NCI-H2171 treated with DMSO at 0.1 percent for 48 hours (cell line): ENCODE results near the gene DECR2.
"Not testable (repeated sequence)": the region's sequence is repeated elsewhere in the genome, so short reads cannot be mapped to it uniquely, and the experiment has no call there.

Source experiments
- DNase-seq: peaks from one replicate; lab custom pipeline; 2025; lab: John Stamatoyannopoulos, UW

DECR2 gene, protein sequence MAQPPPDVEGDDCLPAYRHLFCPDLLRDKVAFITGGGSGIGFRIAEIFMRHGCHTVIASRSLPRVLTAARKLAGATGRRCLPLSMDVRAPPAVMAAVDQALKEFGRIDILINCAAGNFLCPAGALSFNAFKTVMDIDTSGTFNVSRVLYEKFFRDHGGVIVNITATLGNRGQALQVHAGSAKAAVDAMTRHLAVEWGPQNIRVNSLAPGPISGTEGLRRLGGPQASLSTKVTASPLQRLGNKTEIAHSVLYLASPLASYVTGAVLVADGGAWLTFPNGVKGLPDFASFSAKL

DNA sequence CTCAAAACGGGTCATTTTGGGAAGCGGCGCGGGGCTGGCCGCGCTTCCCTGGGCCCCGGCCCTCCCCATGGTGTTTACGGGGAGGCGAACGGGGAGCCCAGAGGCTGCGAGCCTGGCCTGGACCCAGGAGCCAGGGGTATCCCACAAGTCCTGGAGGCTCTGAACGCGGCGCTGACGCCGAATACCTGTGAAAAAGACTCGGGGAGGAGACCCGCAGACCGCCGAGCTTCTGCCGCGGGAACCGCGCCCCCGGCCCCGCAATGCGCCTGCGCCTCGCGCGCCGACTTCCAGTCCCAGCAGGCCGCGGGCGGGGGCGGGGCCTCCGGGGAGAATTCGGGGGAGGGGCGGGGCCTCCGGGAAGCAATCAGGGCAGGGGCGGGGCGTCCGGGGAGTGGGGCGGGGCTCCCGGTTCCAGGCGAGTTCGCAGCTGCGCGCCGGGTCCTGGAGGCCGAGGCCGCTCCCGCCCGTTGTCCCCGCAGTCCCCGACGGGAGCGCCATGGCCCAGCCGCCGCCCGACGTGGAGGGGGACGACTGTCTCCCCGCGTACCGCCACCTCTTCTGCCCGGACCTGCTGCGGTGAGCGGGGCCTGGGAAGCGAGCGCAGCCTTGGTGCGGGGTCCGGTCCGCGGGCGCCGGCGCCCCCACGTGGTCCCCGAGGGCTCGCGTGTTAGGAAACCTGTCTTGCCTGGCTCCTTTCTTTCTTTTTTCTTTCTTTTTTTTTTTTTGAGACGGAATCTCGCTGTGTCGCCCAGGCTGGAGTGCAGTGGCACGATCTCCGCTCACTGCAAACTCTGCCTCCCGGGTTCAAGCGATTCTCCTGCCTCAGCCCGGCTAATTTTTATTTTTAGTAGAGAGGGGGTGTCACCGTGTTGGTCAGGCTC is at the start of gene DECR2:
Gene DECR2, plus strand, starts transcription at position 418 of the 881 bp plus-strand sequence. Its CDS starts 79 bp downstream, at position 497.
- DNase-seq, result peak; percentile 86

DNA sequence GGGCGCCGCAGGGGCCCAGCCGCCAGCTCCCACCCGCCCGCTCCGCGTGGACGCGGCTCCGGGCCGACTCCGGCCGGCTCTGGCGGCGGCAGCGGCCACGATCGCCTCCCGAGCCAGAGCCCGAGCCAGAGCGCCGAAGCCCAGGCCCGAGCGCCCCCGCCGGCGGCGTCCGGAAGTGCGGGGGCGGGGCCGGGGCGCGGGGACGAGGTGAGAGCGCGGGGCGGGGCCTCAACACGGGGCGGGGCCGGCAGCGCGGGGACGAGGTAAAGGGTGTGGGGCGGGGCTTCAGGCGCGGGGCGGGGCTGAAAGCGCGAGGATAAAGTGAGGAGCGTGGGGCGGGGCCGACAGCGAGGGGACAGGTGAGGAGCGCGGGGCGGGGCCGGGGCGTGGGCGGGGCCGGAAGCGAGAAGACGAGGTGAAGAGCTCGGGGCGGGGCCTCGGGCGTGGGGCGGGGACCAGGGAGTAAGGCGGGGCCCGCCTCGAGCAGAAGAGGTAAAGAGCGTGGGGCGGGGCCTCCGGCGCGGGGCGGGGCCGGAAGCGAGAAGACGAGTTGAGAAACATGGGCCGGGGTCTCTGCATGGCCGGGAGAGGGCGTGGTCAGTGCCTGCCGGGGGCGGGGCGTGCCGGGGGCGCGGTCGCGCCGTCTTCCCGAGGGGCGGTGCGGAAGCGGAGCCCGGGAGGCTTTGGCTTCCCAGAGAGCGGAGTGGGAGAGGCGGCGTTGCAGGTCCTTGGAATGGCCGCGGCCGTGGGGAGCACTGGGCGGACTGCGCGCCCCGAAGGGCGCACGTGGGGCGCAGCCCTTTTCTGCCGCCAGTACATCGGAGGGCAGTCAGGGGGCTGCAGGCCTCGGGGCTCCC is 48.9 kb upstream of the DECR2 start, which contains the start of gene AXIN1:
Gene AXIN1, minus strand, starts transcription at position 177 of the 857 bp plus-strand sequence. CDS start 5,698 bp downstream, outside the sequence.
- peak; percentile 98 for DNase-seq

DNA sequence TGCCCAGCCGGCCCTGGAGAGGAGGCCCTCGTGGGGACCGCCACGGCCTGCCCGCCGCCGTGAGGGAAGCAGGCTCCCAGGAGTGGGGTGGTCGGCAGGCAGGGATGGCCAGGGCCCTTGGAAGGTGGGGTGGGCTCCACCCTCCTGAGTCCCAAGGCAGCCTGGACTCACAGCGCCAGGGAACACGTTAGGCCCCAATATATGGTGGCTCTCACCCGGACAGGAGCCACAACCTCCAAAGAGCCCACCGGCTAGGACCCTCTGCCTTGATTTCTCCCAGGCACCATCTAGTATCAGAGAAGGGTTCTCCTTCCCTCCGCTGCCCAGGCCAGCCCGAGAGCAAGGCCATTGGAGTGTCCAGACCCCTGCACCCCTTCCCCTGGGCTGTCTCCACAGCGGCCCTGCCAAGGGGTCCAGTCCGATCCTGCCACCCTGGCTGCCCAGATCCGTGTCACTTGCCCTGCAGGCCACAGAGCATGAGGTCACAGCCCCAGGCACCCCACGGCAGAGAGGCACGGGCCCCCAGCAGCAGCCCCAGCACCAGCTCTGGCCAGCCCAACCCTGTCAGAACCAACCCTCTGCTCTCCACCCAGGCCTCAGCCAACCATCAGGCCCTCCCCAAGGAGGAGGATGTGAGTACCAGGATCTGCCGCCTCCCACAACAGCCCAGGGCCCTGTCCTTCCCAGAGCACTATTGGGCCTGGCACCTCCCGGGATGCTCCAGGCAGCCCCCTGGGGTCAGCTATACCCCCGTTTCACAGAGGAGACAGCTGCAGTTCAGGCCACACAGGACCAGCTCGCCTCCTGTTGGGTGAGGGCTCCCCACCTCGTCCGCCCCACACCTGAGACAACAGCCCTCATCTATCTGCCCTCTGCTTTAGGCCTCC is 48.0 kb upstream of the DECR2 start:
- DNase-seq, result no peak

DNA sequence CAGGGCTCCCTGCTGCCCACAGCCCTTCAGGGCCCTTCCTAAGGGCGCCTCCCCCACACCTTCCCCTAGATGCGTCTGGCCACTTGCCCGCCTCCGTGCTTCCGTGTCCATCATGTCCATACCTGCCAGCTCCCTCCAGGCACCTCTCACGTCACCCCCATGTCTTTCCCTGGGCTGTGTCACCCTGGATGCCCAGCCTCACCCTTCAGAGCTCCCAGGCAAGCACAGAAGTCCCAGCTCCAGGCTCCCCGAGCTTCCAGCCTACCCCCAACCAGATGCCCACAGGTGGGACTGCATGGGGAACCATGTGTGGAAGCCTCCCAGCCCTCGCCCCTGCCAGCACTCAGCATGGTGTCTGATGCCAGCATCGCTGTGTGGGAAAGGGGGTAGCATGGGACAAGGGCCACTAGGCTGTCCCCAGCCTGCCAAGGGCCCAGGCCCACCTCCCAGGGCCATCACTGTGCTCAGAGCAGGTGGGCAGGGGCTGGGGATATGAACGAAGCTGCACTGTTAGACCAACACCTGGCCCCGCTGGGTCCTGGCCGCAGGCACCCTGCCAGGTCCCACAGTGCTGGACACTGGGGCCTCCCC is 47.3 kb upstream of the DECR2 start:
- no peak for DNase-seq

DNA sequence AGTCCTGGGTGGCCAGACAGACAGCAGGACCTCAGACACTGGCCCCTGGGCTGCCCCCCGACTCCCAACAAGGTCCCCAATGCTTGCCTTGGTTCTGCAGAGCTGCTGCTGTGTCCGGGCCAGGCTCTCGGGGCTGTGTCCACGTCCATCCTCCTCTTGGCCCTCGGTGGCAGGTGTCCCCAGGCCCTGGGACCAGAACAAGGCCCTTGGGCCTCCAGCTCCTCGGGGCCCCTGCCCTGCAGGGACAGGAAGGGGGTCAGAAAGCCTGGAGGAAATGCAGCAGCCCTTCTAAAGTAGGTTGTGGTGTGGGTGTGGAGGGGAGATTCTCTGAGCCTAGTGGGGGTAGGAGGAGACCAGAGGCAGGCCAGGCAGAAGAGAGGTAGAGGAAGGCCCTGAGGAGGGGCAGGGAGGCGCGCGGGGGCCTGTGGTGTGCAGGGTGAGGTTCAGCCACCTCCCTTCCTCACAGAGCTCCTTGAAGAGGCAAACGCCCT is 46.7 kb upstream of the DECR2 start:
- DNase-seq, result no peak

DNA sequence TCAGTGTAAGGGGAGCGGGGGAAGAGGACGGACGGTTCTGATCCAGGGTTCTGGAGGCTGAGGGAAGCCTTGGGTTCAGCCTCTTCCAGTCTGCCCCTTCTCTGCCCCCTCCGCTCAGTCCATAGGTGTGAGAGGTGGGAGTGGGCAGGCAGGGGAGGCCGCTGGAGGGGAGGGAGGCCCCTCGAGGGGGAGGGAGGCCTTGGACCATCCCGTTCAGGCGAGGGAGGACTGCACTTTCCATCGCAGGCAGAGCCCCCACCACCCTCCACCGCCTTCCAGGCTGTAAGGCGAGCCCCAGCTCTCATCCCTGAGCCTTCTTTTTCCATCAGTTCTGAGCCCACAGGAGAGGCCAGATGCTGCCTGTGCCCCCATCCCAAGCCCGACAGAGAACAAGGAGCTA is 44.9 kb upstream of the DECR2 start:
- DNase-seq, result no peak

DNA sequence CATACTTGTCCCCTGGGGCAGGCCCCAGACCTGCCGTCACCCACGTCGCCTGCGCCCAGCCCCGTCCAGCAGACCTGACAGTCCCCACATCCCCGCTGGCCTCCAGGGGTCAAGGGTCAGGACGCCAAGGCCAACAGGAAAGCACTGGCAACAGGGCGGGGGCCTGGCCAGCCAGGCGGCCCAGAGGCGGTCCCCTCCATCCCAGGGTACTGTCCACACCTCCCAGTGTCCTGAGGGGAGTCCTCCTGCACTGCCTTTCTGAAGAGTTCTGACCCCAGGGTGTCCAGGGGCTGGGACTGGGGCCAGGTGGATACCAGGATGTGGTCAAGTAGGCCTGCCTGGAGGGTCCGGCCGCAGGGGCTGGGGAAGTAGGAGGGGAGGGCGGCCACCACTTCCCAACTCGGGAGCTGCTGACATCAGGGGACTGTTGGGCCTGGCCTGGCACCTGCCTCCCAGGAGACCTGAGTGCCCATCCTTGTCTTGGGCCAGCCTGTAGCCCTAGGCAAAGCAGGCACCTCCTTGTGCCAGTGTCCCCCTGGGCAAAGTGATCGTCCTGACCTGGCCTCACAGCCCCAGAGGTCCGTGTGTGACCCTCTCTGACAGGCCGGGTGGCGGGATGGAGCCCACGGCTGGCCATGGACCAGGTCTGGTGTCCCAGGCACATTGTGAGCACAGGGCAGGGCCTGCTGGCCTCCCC is 42.5 kb upstream of the DECR2 start:
- no peak for DNase-seq

DNA sequence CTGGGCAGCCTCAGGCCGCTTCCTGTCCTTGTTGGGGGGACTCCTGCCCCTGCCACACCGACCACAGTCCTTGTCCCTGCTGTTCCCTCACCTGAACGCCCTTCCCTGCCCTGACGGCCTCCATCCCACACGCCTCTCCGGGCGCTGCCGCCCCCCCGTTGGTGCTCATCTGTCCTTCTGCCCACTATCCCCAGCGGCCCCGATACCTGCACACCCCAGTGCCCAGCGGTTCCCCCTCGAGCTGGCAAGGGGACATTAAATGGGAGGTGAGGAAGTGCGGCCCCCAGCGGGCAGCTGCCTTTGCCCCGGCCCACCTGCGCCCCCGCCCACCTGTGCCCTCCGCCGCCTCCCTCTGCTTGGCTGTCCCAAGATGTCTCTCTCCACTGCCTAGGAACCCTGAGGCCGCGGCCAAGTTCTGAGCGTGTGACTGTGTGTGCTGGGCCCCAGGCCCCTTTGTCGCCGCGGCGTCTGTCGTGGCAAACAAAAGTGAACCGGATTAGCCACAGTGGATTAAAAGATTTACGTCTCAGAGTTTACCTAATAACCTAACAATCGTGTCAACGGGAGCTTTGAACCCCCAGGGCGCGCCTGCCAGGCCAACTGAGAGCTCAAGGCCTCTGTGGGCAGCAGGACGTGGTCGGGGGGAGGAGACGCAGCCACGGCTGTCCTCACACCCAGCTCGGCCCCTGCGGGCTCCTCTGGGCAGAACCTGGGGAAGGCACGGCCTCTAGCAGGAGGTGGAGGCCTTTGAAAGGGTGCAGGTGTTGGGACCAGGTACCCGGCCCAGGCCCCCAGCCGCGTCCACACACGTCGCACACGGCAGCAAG is 41.6 kb upstream of the DECR2 start:
- no peak for DNase-seq

DNA sequence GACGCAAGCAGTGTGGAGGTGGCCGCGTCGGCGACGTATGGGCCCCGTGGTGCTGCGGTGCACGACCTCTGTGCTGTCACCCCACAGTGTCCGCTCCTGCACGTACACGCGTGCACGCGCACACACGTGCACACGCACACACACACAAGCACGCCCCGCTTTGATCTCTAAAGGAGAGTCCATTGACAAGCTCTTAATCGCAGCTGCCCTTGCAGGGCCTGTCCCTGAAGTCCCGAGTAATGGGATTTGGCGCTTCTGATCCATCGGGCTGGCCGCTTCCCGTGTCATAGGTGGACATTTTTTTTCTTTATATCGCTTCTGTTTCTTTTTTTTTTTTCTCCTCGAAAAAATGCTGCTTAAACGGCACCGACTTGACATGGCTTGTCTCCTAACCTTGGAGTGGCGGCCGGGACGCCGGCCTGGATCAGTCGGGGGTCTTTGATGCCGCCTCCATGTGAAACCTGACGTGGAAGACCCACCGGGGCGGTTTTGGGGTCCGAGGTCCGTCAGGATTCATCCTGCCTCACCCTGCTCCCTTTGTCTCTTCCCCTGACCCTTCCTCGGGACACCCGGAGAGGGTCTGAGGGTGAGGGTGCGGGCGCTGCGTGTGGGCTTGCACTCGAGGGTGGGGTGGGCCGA is 40.9 kb upstream of the DECR2 start:
- no peak for DNase-seq

DNA sequence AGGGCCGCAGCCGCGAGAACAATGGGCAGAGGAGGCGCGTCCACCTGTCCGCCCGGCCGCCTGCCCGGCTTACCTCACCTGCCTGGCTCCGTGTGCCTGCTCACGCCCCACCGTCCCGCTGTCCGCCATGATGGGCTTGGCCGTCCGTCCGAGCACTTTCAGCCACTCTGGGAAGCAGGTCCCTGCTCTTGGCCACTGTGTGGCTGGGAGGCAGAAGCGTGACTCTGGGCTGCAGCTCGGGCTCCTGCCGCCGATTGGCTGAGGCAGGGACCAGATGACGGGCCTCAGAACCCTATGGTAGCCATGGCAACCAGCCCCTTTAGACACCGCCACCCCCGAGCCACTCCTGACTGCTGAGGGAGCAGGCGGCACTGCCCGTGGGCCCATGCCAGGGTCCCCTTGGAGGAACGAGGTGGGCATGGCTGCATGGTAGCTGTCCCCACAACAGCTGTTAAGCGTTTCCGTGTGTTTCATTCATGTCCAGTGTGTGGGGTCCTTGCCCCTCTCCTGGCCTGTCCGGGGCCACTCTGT is 40.3 kb upstream of the DECR2 start:
- no peak for DNase-seq

DNA sequence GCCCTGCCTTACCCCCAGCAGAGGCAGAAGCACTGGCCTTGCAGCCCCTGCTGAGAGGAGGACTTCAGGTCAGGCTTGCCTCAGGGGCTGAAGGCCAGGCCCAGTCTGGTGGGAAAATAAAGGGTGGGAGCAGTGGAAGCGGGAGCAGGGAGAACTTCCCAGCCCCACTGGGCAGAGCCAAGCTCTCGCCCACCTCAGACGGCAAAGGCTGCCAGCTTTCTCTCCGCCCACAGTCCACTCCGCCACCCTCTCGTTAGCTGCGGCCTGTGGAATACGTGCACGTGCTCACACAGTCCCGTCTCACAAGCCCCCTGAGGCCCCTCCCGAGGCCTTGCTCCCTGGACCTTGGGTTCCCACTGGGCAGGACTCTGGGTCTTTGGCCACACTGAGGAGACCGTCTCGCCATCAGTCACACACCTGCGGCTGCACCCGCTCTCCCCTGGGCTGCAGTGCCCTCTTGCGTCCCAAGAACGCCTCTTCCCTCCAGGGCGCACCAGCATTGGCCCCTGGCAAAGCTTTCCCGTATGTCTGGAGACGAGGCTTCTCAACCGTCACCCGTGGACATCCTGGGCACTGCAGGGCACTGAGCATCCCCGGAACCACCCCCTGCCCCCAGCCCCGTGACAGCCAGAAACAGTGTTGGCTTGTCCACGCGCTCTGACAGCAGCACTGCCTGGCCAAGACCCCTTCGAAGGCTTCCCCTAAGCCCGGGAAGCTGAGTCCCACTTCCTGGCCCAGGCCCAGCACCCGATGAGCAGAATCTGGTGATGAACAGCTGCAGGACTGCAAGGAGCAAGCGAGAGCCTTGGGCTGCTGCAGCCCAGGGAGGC is 39.6 kb upstream of the DECR2 start:
- DNase-seq, result peak; percentile 79

DNA sequence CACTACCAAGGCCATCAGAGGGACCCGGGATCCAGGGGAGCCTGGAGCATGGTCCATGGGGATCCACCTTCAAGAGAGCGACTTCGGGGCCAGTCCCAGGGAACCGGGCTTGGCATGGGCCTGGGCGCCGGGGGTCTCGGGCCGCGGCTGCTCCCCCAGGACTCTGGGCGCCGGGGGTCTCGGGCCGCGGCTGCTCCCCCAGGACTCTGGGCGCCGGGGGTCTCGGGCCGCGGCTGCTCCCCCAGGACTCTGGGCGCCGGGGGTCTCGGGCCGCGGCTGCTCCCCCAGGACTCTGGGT is 39.0 kb upstream of the DECR2 start:
- not testable (repeated sequence) for DNase-seq

DNA sequence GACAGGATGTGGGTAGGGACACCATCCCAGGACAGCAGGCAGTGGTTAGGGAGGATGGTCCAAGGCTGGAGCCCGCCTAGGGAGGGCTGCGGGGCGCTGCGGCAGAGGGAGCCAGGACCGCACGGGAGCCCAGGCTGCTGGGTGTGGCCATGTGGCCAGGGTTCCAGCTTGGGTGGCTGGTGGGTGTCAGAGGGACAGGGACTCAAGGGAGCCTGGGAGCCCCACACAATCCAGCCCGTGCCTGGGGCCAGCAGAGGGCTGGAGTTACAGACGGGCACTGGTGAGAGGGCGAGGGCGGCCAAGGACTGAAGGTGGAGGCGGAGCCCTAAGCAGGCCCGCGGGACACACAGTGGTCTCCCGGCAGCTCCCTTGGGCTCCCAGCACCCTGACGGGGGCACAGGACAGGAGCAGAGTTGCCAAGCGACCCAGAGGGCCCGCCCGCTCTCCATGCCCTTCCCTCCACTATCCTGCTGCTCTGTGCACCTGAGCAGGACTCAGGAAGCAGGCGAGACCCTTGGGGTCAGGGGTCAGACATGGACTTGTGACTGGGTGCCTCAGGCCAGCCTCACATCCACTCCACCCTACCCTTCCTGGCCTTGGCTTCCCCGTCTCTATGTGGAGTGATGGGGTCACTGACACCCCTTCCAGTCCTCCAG is 38.4 kb upstream of the DECR2 start:
- no peak for DNase-seq

DNA sequence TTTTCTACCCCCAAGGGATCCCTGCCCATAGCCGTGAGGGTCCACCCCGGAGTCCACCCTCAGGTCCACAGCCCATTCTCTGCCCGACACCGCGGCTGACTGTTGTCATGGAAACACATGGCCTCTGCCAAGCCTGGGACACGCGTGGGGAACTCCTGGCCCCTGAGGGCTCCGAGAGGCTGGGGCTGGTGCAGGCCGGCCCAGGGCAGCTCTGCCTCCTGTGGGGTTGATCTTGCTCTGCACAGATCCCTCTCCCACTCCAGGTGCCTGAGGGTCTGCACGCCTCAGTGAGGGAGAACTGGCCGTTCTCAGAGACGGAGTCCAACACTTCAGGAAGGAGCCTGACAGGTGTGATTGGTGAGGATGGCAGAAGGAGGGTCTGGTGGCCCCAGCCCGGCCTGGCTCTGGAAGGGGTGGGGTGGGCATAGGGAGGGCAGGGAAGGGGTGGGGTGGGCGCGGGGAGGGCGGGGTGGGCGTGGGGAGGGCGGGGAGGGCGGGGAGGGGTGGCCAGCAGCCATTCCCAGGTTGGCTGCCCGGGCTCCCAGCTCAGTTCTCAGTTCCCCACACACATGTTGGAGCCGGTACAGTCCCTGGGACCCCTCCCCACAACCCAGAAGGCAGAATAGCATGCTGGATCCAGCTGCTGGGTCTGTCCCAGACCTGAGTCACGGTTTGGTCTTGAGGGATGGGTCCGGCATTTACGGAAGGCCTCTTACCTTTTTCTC is 37.8 kb upstream of the DECR2 start:
- DNase-seq, result no peak

DNA sequence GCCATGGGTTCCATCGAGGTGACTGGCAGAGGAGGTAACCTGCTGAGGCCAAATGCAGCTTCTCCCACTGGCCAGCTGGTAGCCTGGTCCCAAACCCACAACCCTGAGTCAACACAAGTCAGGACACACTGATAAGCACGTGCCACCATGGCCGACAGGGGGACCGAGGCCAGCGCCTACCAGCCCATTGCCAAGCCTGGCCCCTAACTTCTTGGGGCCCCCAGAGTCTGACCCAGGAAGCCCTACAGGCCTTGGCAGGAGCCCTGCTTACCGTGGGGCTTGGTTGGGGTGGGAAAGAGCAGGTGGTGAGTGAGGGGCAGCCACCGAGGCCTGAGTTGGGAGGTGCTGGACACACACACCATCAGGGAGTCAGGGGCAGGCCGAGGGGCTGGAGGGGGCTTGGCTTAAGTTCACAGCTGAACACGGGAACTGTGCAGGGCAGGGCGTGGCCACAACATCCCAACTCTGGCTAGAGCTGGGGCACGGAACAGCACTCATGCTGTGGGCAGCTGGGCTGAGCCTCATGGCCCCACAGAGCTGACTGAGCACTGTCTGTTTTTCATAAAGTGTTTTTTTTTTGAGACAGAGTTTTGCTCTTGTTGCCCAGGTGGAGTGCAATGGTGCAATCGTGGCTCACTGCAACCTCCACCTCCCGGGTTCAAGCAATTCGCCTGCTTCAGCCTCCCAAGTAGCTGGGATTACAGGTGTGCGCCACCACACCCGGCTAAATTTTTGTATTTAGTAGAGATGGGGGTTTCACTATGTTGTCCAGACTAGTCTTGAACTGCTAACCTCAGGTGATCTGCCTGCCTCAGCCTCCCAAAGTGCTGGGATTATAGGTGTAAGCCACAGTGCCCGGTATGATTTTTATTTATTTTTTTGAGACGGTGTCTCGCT is 36.8 kb upstream of the DECR2 start:
- no peak for DNase-seq
